GM23338 (cell line): ENCODE data around the gene LTBP2. TPM values are rescaled to one million over a fixed set of nuclear protein-coding genes. Genes with fewer than 3 reads are reported as not detected.

ENCODE experiments used
- CREB1 ChIP-seq: fragments of 250-450 bp; sonication (Bioruptor Pico); IDR thresholded peaks from 2 replicates; pipeline ENCODE4 v1.5.0; 2020; ENCODE audit warnings: low read depth, mild to moderate bottlenecking, moderate library complexity
- JUNB ChIP-seq: IDR thresholded peaks from one replicate; pipeline ENCODE4 v1.6.1; 2016; ENCODE audit warnings: antibody characterized with exemption; ENCODE audit not compliant: unreplicated experiment
- REST ChIP-seq: IDR thresholded peaks from one replicate; pipeline ENCODE4 v1.6.1; 2018; ENCODE audit warnings: antibody characterized with exemption; ENCODE audit not compliant: unreplicated experiment
- ZNF462 ChIP-seq: fragments of 250-450 bp; sonication (Bioruptor Pico); IDR thresholded peaks from 2 replicates; pipeline ENCODE4 v1.5.0; 2020; ENCODE audit warnings: mild to moderate bottlenecking, moderate library complexity
- polyA plus RNA-seq: library from polyadenylated mRNA; unstranded; fragments of >200 nt; fragmentation: Nextera tagmentation; extraction: Ambion mirVana; gene quantifications from 2 replicates; pipeline ENCODE4 v1.2.1, GENCODE V29; 2016
- total RNA-seq: library from RNA; depleted of rRNA; stranded (reverse); fragments of >200 nt; shearing (Covaris generic); gene quantifications from 2 replicates; pipeline ENCODE4 v1.2.3, GENCODE V29; 2014

Gene LTBP2
- total and polyA plus RNA-seq, 2 experiments from 2014 or later, result 0.27 to 0.49 TPM

- TF ChIP-seq ZNF462 (CRISPR knock-in tag) (no peak), CREB1 (CRISPR knock-in tag) (no peak), JUNB (no peak), REST (no peak)
Observed at GRCh38 chr14:74586681-74587362, 25.2 kb downstream of the LTBP2 start (continued).
